K562 (cell line): ENCODE data around the gene SERPINE1. TPM values are rescaled to one million over a fixed set of nuclear protein-coding genes. Genes with fewer than 3 reads are reported as not detected.

Source experiments
- AFF4 ChIP-seq: sonication (generic); formaldehyde crosslinking; IDR thresholded peaks from 2 replicates; pipeline ENCODE4 v1.8.0; 2023; ENCODE audit warnings: mild to moderate bottlenecking, missing genetic modification reagents
- CBX1 ChIP-seq: sonication (generic); IDR thresholded peaks from 2 replicates; pipeline ENCODE4 v1.6.1; 2016; ENCODE audit warnings: antibody characterized with exemption, low read depth, mild to moderate bottlenecking
- E2F6 ChIP-seq, 2 experiments: IDR thresholded peaks; 2 replicates each; pipeline ENCODE4 v1.6.1; 2011; ENCODE audit warnings: borderline replicate concordance in 1 of 2, control low read depth in 1 of 2, low read depth in 1 of 2, low read length in 1 of 2, mild to moderate bottlenecking in 1 of 2, mixed read lengths in 1 of 2, moderate library complexity in 1 of 2; ENCODE audit not compliant: insufficient read depth in 1 of 2, insufficient read length in 1 of 2, poor library complexity in 1 of 2, severe bottlenecking in 1 of 2; ENCODE audit errors: extremely low read depth in 1 of 2
- EWSR1 ChIP-seq: fragments of 450-650 bp; IDR thresholded peaks from 2 replicates; pipeline ENCODE4 v1.6.1; 2018; ENCODE audit warnings: borderline replicate concordance, mild to moderate bottlenecking, low read depth, moderate library complexity; ENCODE audit not compliant: partially characterized antibody
- FOXP4 ChIP-seq: sonication (generic); formaldehyde crosslinking; IDR thresholded peaks from 2 replicates; pipeline ENCODE4 v1.8.0; 2022; ENCODE audit warnings: mild to moderate bottlenecking, missing genetic modification reagents, borderline replicate concordance
- GABPA ChIP-seq: fragments of 200-800 bp; sonication (Bioruptor generic); conservative IDR thresholded peaks from 2 replicates; pipeline ENCODE4 v1.6.1; 2016; ENCODE audit warnings: low read depth, missing genetic modification characterization, missing compliant biosample characterization
- HMGXB4 ChIP-seq: sonication (generic); formaldehyde crosslinking; IDR thresholded peaks from 2 replicates; pipeline ENCODE4 v1.8.1; 2023; ENCODE audit warnings: mild to moderate bottlenecking, missing genetic modification reagents
- NCOA6 ChIP-seq: fragments of 450-650 bp; IDR thresholded peaks from 2 replicates; pipeline ENCODE4 v1.6.1; 2017; ENCODE audit warnings: mild to moderate bottlenecking
- PRDM10 ChIP-seq: fragments of 450-650 bp; IDR thresholded peaks from 2 replicates; pipeline ENCODE4 v1.6.1; 2018; ENCODE audit not compliant: partially characterized antibody
- TRIM24 ChIP-seq, 2 experiments: fragments of 450-650 bp; IDR thresholded peaks; 2 replicates each; pipeline ENCODE4 v1.6.1; 2016
- ZNF274 ChIP-seq: IDR thresholded peaks from 2 replicates; pipeline ENCODE4 v1.6.1; 2011; ENCODE audit warnings: low read depth, mild to moderate bottlenecking, low read length, moderate library complexity, borderline replicate concordance
- ZNF384 ChIP-seq: IDR thresholded peaks from 2 replicates; pipeline ENCODE4 v1.6.1; 2012; ENCODE audit warnings: low read depth, low read length, improper control_type of control experiment
- ZNF408 ChIP-seq: fragments of 250-450 bp; sonication (Bioruptor Pico); IDR thresholded peaks from 2 replicates; pipeline ENCODE4 v1.4.0; 2020; ENCODE audit warnings: low read depth, mild to moderate bottlenecking, moderate library complexity
- polyA plus RNA-seq, 8 experiments: library from polyadenylated mRNA; depleted of rRNA in 4 of 8; stranded (reverse) in 5 of 8; unstranded in 3 of 8; fragments of >200 nt; fragmentation: Nextera tagmentation in 2 of 8; fragmentation: Illumina TruSeq in 1 of 8; extraction: Ambion mirVana in 2 of 8; extraction: Trizol in 1 of 8; gene quantifications; 2 replicates each; pipeline versions ENCODE4 v1.2.1 to v1.2.3, GENCODE V29; 2011 to 2014; ENCODE audit warnings: inconsistent platforms in 1 of 8, missing spikeins in 1 of 8
- total RNA-seq, 7 experiments: library from RNA; depleted of rRNA in 6 of 7; stranded (reverse); fragments of >200 nt in 6 of 7; fragmentation: Illumina TruSeq in 2 of 7; extraction: Trizol in 2 of 7; gene quantifications; 2 replicates each; pipeline versions ENCODE4 v1.2.1 to v1.2.3, GENCODE V29; 2011 to 2021; ENCODE audit warnings: low replicate concordance in 1 of 7

The SERPINE1 gene
- total and polyA plus RNA-seq, 9 of the 15 experiments (the other 6 are each of a cell fraction or from before 2014, with no cell fraction given), result 0.22 to 4.8 (median 0.91) TPM

GRCh38 chr7:101169838-101170551 lies 43.1 kb downstream of the SERPINE1 start (continued):
- TF ChIP-seq E2F6 (IDR thresholded peaks at IDR 0.05; ENCODE audit: borderline replicate concordance in 1 of 2, extremely low read depth in 1 of 2, insufficient read depth in 1 of 2, insufficient read length in 1 of 2, low read depth in 1 of 2, low read length in 1 of 2, poor library complexity in 1 of 2, severe bottlenecking in 1 of 2), result peak; percentile 20 to 57
- no peak for TF ChIP-seq ZNF408
- 0 out of 2 replicates have a peak, but pooled peaks have one; percentile 54 for TF ChIP-seq HMGXB4 (CRISPR knock-in tag)
- no peak for TF ChIP-seq AFF4 (CRISPR knock-in tag)
- no peak for TF ChIP-seq ZNF274
- no peak for TF ChIP-seq PRDM10
- no peak for TF ChIP-seq TRIM24 (IDR thresholded peaks at IDR 0.05)
- no peak for TF ChIP-seq FOXP4 (CRISPR knock-in tag)
- no peak for TF ChIP-seq CBX1
- TF ChIP-seq NCOA6, result no peak
- TF ChIP-seq EWSR1, result no peak
- TF ChIP-seq GABPA, result no peak
- peak; percentile 40; the same call in 1 of the 2 replicates for TF ChIP-seq ZNF384
